NCI-H1092 treated with DMSO at 0.1 percent for 48 hours (cell line): Measurements from ENCODE around the gene UTP4.

Source experiments
- DNase-seq: peaks from one replicate; lab custom pipeline; 2025; lab: John Stamatoyannopoulos, UW

UTP4 gene

DNA sequence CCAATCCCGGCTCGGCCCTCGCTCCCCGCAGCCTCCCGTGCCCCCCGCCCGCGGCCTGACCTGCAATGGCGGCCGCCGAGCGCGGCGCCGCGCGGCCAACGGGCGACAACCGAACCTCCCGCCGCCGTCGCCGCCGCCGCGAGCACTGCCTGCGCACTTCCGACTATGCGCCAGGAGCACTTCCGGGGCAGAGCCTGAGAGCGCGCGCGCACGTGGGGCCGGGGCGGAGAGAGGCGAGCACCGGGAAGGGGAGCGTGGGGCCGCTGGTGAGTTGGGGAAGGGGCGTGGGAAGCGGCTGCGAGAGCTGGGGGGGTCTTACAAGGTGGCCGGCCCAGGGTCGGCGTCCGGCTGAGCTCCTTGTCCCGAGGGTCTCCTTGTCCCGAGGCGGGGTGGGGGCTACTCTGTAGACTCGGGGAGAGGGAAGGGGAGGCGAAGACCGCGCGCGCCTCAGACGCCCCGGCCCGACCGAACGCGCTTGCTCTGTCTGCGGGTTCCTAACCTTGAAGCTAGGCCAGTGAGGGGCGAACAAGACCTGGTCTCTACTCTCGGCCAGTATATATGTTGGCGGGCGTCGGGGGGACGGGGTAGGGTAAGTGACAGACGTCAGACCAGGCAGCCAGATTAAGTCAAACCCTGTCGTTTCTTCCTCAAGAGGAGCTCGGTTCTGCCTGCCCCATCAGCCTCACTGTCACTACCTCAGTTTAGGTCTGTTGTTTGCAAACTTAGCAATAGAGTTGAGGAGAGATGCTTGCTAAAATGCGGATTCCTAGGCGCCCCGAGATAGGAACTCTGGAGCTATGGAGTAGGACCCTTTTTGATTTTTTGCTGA is at the start of gene UTP4, which contains the start of gene CHTF8:
Gene UTP4, plus strand, starts transcription at position 226 of the 829 bp plus-strand sequence. CDS start 811 bp downstream, outside the sequence.
Gene CHTF8, minus strand, starts transcription at position 165 of the 829 bp plus-strand sequence. CDS start 11,130 bp downstream, outside the sequence.
- DNase-seq, result peak; percentile 77

DNA sequence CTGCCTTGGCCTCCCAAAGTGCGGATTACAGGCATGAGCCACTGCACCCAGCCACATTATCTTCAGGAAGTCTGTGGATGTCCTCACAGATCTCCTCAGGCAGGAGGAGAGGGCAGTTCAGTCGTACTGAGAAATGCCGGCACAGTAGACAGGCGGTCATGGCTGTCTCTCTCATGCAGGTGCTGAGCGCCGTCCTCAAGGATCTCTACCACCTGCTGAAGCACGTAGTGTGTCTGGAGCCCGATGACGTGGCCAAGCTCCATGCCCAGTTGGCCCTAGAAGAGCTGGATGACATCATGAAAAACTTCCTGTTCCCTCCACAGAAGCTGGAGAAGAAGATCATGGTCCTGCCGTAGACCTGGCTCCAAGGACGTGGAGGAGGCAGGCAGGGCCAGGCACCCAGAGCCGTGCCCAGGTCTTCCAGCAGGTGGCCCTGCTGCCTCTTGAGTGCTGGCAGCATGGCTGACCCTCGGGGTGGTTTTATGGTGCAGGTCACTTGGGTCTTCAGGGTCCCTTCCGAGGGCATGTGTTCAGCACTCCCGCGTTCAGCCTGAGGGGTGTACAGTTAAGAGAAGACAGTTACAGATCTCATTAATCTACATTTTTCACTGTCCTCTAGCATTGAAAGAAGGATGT is 49.0 kb upstream of the UTP4 start:
- no peak for DNase-seq

DNA sequence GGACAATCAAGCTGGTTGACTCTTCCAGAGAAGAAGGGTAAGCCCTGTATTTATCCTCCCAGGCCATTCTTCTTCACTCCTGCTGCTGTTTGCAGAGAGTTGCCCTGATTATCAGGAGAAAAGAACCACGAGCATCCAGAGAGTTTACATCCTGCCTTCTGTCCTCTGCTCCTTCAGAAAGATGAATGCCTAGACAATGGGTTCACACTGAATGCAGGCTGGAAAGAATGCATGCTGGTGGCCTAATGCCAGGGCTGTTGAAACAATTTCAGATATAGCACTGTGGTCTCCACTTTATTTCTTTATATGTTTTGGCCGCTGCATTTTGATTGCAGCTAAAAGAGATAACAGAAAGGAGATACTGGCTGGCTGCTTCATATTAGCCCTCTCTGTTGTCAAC is 48.2 kb upstream of the UTP4 start:
- DNase-seq, result no peak

DNA sequence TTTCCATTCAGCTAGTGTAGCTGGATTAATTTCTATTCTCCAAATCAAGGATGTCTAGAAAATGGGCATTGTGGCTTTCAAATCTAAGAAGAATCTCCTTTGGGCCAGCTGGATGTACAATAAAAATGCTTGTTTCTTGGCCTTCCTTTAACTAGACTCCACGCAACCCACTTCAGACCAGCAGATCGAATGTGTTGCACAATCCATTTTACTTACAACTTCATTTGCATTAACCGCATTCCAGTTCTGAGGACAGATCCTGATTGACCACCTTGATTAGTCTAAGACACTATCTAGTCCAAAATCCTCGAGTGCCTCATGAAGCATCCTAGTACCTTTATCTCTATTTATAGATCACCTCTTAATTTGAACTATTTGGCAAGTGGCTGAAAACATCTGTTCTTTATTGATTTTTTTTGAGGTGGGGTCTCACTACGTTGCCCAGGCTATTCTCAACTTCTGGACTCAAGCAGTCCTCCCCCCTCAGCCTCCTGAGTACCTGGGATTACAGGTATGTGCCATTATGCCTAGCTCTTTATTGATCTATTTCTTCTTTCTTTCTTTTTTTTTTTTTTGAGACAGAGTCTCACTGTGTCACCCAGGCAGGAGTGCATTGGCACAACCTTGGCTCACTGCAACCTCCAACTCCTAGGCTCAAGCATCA is 47.3 kb upstream of the UTP4 start:
- DNase-seq, result no peak

DNA sequence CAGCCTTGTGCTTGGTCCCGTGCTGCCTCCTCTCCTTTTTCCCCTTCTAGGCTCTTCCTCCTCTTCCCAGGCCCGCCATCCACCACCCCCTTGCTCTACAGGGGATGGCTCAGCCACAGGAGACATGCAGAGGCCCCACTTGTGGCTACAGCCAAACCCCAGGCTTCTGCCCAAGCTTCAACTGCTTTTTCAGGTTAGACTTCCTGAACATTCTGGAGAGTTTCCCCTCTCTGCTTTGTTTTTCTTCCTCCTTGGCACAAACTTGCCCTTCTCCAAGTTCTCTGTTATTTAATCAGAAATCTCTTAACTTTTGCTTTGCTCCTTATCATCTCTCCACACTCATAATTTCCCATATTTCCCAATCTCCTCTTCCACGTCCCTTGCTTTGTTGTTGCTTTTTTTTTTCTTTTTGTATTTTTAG is 45.3 kb upstream of the UTP4 start:
- DNase-seq, result no peak

DNA sequence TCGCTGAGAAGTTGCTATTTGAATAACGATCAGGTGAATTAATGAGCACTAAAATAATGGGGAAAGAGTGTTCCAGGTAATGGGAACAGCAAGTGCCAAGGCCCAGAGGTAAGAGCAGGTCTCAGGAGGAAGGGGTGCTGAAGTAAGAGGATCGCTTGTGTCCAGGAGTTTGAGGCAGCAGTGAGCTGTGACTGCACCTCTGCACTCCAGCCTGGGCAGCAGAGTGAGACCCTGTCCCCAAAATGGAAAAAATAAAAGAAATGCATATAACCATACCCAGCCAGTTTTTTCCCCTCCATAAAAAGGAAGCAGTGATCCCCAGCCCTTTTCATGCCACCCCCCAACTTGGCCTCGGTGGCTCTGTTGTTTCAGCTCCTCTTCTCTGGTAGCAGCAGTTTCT is 43.8 kb upstream of the UTP4 start:
- DNase-seq, result no peak

DNA sequence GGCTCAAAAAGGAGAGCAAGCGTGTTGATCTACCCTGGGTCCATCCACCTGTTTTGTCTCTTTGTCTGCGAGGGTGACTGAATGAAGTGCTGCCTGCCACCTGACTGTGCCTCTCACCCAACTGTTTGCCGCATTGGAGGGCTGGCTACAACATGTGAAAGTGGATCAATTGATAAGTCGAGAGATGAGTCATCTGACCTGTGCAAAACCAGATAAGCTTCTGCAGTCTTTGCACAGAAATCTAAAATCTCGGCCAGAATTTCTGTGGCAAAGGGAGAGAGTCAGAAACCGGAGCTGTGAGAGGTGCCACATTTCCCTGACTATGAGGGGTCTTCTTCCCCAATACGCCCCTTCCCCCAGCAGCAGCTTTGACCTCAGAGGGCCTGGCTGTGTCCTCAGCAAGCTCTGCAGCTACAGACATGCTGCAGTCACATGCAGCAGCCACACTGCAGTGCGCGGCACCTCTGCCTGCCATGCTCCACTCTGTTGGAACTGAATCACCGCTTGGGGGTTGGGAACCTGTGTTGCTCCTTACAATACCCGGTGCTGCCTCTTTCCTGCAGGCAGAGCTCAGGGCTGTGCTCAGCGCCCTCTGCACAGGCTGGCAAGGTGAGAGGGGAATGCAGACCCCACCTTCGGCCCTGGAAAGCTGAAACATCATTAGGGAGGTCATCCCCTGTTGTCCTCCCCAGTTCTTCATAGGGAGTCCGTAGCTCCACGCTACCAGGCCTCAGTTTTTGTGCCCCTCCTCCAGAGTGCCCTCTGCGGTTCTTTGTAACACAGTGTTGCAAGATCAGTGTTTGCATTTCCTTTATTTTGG is 43.1 kb upstream of the UTP4 start:
- peak; percentile 82 for DNase-seq

DNA sequence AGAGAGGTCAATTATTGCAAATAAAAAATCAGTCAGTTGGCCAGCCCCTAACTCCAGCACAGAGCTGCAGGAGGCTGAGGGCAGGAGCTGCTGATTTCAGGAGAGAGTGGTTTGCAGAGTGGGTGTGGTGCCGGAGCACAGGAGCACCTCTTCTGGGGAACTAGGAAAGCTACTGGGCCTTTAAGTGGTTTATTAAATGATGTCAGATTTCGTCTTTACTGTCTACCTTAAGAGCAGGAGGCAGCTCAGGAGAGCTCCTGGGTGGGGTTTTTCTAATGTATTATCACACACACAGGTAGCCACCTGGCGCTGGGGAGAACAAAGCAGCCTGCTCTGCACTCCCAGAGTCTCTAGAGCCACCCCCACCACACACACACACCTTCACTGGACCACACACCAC is 38.5 kb upstream of the UTP4 start:
- peak; percentile 47 for DNase-seq

DNA sequence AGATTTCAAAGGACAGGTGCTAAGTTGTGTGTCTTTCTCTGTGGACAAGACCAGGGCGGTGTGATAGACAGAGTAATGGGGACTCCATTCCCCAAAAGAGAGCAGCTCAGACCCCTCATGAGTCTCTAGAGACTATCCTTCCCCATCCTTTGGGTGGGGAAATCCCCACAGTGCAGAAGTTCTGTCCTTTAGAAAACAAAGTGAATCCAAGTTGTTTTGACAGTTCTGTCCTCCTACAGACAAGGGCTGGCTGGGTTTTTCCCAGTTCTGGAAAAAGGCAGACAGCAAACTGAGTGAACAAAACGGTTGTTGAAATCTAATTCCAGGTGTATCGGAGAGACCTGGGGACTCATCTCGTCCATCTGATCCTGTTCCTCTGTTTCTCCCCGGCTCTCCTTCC is 37.9 kb upstream of the UTP4 start:
- DNase-seq, result no peak

DNA sequence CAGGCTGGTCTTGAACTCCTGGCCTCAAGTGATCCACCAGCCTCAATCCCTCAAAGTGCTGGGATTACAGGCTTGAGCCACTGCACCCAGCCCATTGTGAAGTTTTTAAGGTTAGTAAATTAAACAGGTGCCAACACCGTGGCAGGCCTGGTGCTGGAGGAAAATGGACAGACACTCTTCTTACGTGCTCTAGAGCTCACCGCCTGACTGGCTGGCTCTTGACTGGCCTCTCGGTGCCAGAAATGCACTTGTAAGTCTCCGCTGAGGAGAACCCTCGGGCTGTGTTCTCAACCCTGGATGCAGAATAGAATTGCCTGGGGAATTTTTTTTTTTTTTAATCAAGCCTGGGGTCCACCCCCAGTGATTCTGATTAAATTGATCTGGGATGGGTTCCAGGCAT is 37.3 kb upstream of the UTP4 start:
- DNase-seq, result peak; percentile 93

DNA sequence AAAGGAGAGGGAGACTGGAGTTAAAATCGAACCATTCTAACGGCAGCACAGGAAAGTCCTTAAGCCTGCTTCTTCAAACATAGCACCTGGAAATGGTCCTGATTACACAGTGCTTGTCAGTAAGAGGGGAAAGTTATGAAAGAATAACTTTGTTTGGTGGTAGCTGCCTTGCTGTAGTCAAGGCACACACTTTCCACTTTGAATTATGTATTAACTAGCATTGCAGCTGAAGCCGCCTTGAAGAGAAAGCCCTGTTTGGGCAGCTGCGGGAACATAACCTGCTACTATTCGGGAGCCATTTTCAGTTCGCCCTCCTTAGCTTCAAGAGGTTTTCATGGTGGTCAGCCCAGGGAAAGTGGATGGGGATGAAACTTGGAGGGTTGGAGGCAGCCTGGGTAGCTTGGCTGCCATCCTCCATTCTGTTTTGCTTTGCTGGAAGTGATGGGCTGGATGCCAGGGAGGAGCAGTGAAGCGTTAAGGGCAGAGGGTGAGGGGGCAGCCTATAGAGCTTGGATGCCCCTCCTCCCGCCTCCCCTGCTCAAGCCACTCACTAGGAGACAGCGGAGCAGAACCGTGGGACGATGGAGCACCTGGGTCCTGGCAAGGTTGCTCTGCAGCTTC is 32.3 kb upstream of the UTP4 start:
- peak; percentile 98 for DNase-seq

DNA sequence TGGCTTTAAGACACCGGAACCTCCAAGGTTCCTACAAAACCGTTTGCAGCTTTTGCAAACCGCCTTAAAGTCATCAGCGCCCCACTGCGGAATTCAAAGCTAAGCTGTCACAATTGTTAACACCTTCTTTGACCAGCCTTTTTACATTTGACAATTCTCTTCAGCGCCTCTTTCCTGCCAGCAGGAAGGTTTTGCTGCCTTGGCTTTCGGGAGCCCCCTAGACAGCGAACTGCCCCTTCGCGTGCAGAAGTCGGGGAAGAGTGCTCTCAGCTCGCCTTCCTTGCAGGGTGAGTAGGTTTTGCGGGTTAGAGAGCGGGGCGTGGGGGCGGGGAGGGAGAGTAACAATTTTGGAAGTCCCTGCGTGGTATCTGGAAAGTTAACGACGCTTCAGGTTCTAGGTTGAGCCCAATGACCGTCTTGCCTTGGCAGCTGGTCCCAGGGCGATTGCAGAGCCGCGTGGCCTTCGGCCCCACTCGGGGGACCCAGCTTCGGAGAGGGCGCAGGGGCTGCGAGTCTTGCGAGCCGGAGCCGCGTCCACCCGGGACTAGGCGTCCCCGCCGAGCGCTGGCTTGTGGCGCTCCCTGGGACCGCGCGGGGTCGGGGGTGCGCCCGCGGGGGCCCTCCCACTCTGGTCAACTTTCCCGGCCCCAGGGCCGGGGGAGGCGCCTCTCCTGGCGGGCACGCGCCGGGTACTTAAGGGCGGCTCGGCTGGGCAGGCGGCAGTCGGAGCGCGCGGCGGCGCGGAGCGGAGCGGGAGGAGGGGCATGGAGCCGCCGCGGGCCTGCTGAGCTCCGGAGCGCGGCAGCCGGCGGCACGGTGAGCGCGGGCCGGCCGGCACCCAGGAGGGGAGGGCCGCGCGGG is 26.7 kb upstream of the UTP4 start, which contains the start of gene HAS3:
Gene HAS3, plus strand, starts transcription at position 153 of the 861 bp plus-strand sequence. CDS start 3,743 bp downstream, outside the sequence.
- peak; percentile 67 for DNase-seq

DNA sequence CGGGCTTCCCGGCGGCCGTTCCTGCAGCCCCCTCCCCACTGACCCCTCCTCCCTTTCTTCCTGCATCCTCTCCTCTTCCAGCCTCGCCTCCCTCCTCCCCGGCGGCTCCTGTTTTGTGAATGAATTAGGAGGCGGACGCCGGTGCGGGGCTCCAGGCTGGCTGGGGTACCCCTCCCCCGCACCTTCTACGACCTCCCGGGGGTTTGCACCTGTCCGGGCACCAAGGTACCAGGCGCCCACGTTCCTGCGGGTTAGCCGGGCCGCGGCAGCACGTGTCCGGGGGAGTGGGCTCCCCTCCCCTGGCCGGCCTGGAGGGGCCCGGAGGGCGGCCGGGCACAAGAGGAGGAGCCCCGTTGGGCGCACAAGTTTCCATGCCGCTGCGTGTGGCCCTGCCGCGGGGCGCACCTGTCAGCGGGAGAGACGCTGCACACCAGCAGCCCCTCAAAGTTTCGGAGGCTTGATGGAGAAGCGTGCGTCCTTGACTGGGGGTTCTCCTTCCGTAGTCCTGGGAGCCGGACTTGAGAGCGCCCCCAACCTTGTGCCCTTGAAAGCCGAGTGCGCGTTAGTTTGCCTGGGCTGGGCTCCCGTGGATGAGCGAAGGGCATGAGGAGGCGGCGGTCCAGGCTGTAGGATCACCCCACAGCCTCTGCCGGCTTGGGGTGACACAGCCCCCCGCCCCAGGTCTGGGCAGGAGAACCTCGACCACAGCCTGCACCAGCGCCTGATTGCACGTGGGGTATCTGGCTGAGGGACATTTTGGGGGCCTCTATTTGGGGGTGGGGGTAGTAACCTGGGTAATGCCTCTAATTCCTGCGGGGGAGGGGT is 25.7 kb upstream of the UTP4 start:
- DNase-seq, result no peak

DNA sequence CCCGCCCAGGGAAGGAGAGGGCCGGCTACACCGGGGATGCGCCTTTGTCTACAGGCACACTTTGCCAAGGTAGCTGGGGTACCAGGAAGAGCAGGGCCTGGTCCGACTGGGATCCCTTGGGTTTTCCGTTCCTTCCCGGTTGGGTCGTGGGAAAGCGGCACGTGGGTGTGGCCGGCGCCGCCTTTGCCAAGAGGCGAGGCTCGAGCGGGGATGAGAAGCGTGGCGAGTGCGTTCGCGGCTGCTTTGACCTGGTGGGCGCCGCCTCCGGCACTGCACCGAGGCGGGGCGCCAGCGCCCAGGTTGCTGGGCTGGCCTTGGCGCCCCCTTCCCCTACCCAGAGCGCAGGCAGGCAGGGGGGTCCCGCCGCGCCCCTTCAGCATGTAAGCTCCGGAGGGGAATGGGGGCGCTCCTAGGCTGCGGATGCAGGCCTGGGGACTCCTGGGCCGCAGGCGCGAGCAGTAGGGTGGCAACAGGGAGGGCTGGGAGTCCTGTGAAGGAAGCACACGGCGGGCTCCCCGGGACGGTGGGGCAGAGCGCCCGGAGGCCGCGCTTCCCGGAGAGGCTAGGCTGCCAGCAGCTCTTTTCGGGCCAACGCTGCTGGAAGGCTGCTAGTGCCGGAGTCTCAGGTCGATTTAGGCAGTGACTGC is 25.0 kb upstream of the UTP4 start:
- peak; percentile 43 for DNase-seq

DNA sequence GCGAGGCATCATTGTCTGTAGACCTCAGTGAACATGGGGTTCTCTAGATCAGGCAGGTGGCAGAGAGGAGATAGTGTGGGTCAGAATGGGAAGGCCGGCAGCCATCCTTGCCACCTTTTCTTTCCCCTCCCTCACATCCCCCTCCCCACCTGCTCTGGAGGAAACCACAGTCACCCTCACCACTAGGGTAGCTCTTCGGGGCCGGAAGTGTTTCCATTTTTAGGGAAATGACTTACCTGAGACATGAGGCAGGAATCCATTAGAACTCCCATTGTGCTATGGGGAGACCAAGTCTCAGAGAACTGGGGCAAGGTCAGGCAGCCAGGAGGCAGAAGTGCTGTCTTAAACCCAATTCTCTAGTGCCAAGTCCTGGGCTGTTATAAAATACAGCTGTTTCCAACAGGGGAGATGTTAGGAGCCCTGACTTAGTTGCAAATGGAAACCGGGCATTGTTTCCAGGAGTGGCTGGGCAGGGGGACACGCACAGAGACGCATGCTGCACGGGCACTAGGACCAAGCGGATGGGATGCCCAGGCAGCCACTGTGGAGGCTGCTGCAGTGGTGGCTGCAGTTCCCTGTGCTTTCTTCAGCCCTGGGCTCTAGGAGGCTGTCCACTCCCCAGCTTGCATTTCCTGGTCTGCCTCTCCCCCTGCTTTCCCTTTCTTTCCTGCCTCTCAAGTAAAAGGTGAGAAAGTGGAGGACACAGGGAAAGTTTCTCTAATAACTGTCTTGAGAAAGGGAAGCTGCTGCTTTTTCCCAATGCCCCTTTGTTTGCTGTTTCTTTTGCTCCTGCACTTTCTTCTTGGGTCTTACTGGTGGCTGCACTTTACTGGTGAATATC is 24.2 kb upstream of the UTP4 start:
- DNase-seq, result no peak

DNA sequence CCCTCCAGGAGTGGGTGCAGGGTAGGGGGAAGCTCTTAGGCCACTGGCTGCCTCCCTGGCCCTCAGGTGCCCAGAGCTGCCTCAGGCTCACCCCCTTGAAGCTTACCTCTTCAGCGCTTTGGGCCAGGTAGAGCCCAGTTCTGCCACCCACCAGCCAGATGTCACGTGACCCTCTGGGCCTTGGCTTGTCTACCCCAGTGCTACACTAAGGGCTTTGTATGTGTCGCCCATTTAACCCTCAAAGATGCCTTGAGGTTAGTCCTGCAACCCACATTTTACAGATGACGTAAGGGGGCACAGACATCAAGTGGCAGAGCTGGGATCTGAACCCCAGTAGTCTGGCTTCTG is 23.6 kb upstream of the UTP4 start:
- DNase-seq, result no peak

DNA sequence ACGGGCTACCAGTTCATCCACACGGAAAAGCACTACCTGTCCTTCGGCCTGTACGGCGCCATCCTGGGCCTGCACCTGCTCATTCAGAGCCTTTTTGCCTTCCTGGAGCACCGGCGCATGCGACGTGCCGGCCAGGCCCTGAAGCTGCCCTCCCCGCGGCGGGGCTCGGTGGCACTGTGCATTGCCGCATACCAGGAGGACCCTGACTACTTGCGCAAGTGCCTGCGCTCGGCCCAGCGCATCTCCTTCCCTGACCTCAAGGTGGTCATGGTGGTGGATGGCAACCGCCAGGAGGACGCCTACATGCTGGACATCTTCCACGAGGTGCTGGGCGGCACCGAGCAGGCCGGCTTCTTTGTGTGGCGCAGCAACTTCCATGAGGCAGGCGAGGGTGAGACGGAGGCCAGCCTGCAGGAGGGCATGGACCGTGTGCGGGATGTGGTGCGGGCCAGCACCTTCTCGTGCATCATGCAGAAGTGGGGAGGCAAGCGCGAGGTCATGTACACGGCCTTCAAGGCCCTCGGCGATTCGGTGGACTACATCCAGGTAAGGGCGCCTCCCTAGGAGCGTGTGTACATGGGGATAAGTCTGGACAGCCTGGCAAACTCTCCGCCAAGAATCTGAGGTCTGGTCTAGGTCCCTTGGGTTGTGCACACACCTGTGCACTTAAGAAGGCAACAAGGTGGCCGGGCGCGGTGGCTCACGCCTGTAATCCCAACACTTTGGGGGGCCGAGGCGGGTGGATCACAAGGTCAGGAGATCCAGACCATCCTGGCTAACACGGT is 22.8 kb upstream of the UTP4 start:
- no peak for DNase-seq
